Activated T-cell treated with anti-CD3 and anti-CD28 coated beads, Interleukin-2, amount 50 U/mL, for 4 hours (primary cell): ENCODE results near the gene MFN2. TPM values are rescaled to one million over a fixed set of nuclear protein-coding genes. Genes with fewer than 3 reads are reported as not detected.
"Not testable (repeated sequence)": the region's sequence is repeated elsewhere in the genome, so short reads cannot be mapped to it uniquely, and the experiment has no call there.

Experiments used
- ATAC-seq, 2 donors: fragments of 200-7000 bp; cut with Tn5 transposase; one replicate each; pipeline ENCODE4 v1.10.0; 2021
- DNase-seq: peaks from one replicate; pipeline ENCODE4 v3.0.0-alpha.2; 2020
- H3K27me3 Mint-ChIP-seq: one replicate; pipeline ENCODE4 v1.8.0; 2021; ENCODE audit warnings: low read depth, mixed read lengths
- H3K36me3 Mint-ChIP-seq: one replicate; pipeline ENCODE4 v1.8.0; 2022; ENCODE audit warnings: mixed read lengths; ENCODE audit not compliant: insufficient read depth
- H3K4me1 Mint-ChIP-seq: one replicate; pipeline ENCODE4 v1.8.0; 2021; ENCODE audit warnings: low read depth, mixed read lengths
- H3K4me3 Mint-ChIP-seq: one replicate; pipeline ENCODE4 v1.8.0; 2021; ENCODE audit warnings: mild to moderate bottlenecking, moderate library complexity, mixed read lengths
- H3K9me3 Mint-ChIP-seq: one replicate; pipeline ENCODE4 v1.8.0; 2021; ENCODE audit warnings: mixed read lengths
- total RNA-seq, 3 donors: library from RNA; stranded (reverse); gene quantifications; one replicate each; pipeline ENCODE4 v1.2.1, GENCODE V29; 2021

The MFN2 gene
- total RNA-seq, 3 donors from 2014 or later = 96.2 to 105 (median 96.7) TPM

DNA sequence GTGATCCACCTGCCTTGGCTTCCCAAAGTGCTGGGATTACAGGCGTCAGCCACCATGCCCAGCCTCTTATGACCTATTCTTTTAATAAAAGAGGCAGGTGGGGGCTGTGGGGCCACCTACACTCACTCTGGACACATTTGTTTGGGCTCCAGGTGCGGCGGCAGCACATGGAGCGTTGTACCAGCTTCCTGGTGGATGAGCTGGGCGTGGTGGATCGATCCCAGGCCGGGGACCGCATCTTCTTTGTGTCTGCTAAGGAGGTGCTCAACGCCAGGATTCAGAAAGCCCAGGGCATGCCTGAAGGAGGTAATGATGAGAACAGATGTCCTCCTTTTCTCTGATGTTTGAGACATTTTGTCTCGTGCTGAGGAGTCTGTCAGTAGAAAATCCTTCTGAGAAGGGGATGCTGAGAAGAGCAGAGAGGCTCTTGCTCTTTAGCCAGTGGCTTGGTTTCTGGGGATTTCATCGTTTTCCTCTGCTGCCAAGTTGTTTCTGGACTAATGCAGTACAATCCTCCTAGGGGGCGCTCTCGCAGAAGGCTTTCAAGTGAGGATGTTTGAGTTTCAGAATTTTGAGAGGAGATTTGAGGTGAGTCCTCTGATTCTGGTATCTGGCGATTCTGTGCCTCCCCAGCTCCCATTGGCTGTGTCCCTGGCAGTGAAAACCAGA, 21.1 kb downstream of the MFN2 start:
- Mint-ChIP-seq H3K9me3 (no peaks in the 10 kb centered on the region), H3K4me1 (no peaks in the 10 kb centered on the region), H3K4me3 (no peak overlapping the region), H3K27me3 (no peaks in the 10 kb centered on the region), H3K36me3 (peaks cover 44% of the 10 kb centered on the region)
- ATAC-seq = peak in 1 of 2 donors; percentile 43
- DNase-seq = peak; percentile 27

DNA sequence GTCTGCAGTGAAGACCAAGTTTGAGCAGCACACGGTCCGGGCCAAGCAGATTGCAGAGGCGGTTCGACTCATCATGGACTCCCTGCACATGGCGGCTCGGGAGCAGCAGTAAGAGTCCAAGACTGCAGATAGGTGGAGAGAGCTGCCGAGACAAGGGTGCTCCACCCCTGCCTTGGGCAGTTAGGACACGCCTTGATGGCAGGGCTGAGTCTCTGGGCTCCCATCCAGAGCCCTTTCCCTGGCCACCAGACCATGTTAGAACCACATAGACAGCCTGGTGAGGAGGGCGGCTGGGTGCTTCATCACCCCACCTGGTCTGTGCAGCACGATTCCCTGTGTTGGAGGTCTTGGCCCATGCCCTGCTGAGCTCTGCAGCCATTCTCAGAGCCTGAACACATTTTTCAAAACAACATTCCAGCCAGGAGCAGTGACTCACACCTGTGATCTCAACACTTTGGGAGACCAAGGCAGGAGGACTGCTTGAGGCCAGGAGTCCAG, 21.8 kb downstream of the MFN2 start:
- Mint-ChIP-seq H3K36me3 (peaks cover 40% of the 10 kb centered on the region), H3K4me3 (no peak overlapping the region), H3K27me3 (no peaks in the 10 kb centered on the region), H3K9me3 (no peaks in the 10 kb centered on the region), H3K4me1 (no peaks in the 10 kb centered on the region)
- ATAC-seq (peak in 1 of 2 donors; percentile 9), DNase-seq (no peak)

DNA sequence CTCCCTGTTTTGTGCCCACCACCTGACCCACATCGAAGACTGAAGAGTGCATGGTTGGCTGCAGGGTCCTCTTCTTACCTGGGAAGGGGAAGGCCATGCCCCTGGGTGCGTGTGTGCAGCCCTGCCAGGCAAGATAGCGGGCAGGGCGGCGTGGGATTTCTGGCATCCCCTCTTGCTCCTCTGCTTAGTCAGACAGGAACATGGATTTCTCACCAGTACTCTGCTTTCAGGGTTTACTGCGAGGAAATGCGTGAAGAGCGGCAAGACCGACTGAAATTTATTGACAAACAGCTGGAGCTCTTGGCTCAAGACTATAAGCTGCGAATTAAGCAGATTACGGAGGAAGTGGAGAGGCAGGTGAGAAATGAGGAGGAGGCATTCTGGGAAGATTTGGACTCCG, 23.5 kb downstream of the MFN2 start:
- H3K27me3 Mint-ChIP-seq = no peaks in the 10 kb centered on the region
- H3K9me3 Mint-ChIP-seq = no peaks in the 10 kb centered on the region
- H3K4me3 Mint-ChIP-seq = no peak overlapping the region
- no peak for ATAC-seq
- DNase-seq = no peak
- H3K4me1 Mint-ChIP-seq = no peaks in the 10 kb centered on the region
- peaks cover 40% of the 10 kb centered on the region for H3K36me3 Mint-ChIP-seq

DNA sequence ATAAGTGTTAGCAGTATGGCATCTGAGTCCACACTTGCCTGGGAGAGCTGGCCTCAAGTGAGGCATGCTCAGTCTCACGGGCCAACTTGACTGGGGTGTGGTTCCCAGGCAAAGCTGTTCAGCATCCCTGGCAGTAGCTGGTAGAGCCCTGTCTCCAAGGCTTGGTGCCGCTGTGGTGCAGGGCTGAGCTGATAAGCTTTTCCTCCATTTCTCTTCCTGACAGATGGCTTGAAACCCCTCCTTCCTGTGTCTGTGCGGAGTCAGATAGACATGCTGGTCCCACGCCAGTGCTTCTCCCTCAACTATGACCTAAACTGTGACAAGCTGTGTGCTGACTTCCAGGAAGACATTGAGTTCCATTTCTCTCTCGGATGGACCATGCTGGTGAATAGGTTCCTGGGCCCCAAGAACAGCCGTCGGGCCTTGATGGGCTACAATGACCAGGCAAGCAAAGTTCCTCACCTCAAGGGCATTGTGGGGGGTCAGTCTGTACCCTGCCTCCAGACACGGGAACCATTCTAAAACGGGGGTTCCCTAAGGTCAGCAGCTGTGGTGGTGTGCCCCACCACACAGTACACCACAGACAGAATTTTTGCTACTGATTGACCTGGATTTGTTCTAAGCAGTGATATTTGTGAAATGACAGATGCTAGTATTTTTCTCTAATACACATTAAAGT, 25.4 kb downstream of the MFN2 start:
- H3K4me1 Mint-ChIP-seq = no peaks in the 10 kb centered on the region
- no peaks in the 10 kb centered on the region for H3K27me3 Mint-ChIP-seq
- DNase-seq = no peak
- H3K9me3 Mint-ChIP-seq = no peaks in the 10 kb centered on the region
- peaks cover 40% of the 10 kb centered on the region for H3K36me3 Mint-ChIP-seq
- H3K4me3 Mint-ChIP-seq = no peak overlapping the region
- no peak for ATAC-seq

DNA sequence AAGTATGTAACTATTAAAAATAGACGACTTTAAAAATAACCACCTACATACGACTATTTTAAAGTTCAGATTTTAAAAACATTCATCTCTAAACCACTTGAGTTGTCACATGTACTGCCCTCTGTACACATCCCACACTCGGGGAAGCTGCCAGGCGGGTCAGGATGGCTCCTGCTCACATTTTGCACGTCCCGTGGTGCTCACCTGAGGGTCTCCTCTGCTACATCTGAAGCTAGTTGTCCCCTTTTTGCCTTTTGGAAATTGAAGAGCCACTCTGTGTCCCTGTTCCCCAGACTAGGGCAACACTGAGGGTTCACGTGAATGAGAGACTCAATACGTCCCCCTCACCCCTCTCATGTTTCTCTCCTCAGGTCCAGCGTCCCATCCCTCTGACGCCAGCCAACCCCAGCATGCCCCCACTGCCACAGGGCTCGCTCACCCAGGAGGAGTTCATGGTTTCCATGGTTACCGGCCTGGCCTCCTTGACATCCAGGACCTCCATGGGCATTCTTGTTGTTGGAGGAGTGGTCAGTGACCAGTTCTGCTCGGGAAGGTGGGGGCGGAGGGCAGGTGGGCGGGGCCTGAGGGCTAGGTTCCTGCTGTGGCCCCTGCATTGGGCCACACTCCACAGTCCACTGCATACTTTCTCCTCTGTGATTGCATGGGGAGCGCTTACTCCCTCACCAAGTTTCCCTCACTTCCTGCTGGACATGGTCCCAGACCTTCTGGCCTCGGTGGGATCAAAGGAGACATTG, 26.1 kb downstream of the MFN2 start:
- DNase-seq (no peak), ATAC-seq (no peak)
- Mint-ChIP-seq H3K27me3 (no peaks in the 10 kb centered on the region), H3K9me3 (no peaks in the 10 kb centered on the region), H3K4me3 (no peak overlapping the region), H3K4me1 (no peaks in the 10 kb centered on the region), H3K36me3 (peaks cover 43% of the 10 kb centered on the region)

DNA sequence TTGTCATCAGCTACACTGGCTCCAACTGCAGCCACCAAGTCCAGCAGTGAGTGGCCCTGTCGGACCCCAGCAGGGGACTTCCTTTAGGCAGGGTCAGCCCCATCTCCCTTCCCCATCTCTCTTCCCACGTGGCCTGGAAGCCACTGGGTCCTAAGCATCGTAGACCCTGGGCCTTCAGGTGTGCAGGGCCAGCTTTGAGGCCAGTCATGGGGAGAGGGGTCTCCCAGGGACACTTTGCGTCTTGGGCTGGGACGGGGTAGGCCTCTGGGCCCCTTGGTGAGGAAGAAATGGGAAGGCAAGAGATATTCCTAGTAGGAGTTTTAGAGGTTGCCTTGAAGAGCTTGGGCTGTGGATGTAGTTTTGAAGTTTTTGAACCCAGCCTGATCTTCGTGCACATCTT, 27.0 kb downstream of the MFN2 start:
- DNase-seq (no peak), ATAC-seq (no peak)
- Mint-ChIP-seq H3K27me3 (no peaks in the 10 kb centered on the region), H3K36me3 (peaks cover 41% of the 10 kb centered on the region), H3K4me3 (no peak overlapping the region), H3K9me3 (no peaks in the 10 kb centered on the region), H3K4me1 (no peaks in the 10 kb centered on the region)

DNA sequence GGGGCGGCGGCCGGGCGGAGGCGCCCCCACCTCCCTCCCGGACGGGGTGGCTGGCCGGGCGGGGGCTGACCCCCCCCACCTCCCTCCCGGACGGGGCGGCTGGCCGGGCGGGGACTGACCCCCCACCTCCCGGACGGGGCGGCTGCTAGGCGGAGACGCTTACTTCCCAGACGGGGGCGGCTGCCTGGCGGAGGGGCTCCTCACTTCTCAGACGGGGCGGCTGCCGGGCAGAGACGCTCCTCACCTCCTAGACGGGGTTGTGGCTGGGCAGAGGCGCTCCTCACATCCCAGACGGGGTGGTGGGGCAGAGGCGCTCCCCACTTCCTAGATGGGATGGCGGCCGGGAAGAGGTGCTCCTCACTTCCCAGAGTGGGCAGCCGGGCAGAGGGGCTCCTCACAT, 28.1 kb downstream of the MFN2 start:
- not testable (repeated sequence) for H3K27me3 Mint-ChIP-seq, H3K9me3 Mint-ChIP-seq, ATAC-seq, H3K4me3 Mint-ChIP-seq, H3K4me1 Mint-ChIP-seq, DNase-seq
- H3K36me3 Mint-ChIP-seq = peaks cover 38% of the 10 kb centered on the region

DNA sequence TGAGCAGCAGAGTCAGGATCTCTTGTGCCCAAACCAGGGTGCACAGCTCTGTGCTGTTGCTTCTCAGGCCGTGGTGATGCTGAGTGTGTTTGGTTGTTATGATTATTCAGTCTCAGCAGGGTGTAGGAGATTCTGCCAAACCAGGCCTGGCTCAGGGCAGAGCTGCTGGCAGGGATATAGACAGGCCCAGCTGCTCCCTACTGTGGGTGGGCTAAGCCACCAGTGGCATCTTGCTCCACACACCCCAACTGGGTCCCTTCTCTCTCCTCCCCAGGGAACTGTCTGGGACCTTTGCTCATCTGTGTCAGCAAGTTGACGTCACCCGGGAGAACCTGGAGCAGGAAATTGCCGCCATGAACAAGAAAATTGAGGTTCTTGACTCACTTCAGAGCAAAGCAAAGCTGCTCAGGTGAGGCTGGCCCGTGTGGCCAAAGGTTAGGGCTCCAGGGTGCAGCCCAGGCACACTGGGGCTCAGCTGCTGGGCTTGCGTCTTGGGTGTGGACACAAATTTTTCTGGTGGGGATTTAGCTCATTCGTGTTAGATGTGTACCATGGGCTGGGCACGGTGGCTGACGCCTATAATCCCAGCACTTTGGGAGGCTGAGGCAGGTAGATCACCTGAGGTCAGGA, 29.2 kb downstream of the MFN2 start:
- H3K36me3 Mint-ChIP-seq = peaks cover 32% of the 10 kb centered on the region
- no peaks in the 10 kb centered on the region for H3K27me3 Mint-ChIP-seq
- H3K4me3 Mint-ChIP-seq = no peak overlapping the region
- ATAC-seq (no peak), DNase-seq (no peak)
- no peaks in the 10 kb centered on the region for H3K9me3 Mint-ChIP-seq
- H3K4me1 Mint-ChIP-seq = peaks cover 6% of the 10 kb centered on the region

DNA sequence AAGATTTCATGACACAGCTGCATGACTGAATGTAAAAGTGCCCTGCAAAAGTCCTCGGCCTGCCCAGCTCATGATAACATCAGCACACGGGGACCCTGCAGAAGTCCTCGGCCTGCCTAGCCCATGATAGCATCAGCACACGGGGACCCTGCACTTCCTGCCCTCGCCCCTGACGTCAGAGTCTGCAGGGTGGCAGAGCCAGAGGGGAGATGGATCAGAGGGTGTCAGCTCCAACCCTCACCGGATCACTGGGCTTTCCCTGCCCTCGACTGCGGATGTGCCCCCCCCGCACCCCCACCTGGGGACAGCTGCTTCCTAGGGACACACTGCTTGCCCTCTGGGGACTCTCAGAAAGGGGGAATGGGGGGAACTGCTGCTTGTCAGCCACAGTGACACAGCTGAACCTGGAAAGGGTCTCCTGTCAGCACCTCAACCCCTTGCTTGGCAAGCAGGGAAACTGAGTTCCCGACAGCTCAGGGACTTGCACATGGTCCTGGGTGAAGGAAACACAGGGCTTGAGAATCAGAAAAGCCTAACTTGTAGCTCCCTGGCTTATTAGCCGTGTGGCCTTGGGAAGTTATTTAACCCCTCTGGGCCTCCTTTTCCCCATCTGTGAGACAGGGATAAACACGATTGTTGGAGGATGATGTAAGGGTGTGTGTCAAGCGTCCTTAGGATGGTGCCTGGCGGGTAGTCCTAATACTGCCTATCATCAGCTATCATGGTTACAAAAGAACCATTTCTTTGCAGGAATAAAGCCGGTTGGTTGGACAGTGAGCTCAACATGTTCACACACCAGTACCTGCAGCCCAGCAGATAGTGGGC, 30.7 kb downstream of the MFN2 start:
- Mint-ChIP-seq H3K4me1 (peaks cover 10% of the 10 kb centered on the region), H3K9me3 (no peaks in the 10 kb centered on the region), H3K27me3 (no peaks in the 10 kb centered on the region), H3K4me3 (no peak overlapping the region), H3K36me3 (peaks cover 24% of the 10 kb centered on the region)
- peak in 1 of 2 donors; percentile 4 for ATAC-seq
- no peak for DNase-seq

DNA sequence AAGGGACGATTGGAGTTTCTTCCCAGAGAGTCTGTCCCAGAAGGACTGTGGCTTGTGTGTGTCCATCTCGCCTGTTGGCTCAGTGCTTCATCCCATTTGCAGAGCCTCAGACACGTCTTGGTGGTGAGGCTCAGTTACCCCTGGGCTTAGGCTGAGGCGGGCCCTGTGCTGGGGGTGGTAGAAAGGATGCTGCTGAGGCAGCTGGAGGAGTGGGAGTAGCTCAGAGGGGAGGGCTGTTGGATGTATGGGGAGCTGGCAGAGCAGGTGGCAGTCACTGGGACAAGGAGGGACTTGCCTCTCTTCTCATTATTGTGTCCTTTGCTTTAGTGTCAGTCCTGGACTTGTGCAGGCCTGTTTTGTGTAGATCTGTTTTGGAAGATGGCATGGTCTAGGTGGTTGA, 31.8 kb downstream of the MFN2 start:
- Mint-ChIP-seq H3K9me3 (no peaks in the 10 kb centered on the region), H3K4me1 (peaks cover 10% of the 10 kb centered on the region), H3K4me3 (no peak overlapping the region), H3K36me3 (peaks cover 24% of the 10 kb centered on the region), H3K27me3 (no peaks in the 10 kb centered on the region)
- DNase-seq = no peak
- no peak for ATAC-seq

DNA sequence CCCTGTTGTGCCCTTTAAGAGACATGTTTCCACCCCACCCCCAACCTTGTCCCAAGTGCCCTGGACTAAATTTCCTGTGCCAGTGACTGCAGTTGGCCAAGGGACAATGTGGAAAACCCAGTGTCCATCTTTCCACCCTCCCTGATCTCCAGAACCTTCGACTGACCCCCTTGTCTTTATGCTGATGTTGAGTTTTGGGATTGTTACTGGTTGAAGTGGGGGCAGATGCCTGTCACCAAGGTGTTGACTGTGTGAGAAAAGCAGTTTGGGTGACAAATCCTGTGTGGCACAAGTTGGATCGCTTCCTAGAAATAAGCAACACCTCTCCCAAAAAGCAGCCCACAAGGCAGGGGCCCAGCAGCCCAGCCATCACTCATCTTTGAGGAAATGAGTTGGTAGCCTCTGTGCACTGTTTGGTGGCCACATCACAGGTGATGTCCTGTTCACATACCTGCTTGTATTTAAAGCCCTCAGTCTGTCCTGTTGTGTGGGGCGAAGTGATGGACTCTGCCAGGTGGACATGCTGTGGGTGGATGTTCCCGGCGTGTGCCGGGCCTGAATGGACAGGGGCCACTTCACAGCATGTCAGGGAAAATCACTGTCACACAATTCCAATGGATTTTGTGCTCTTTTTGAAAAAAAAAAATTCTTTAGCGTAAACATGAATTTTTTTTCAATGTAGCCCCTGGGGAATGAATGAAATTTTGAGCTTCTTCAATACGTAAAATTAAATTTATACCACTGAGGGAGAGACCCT, 32.5 kb downstream of the MFN2 start:
- peaks cover 10% of the 10 kb centered on the region for H3K4me1 Mint-ChIP-seq
- H3K4me3 Mint-ChIP-seq = no peak overlapping the region
- H3K9me3 Mint-ChIP-seq = no peaks in the 10 kb centered on the region
- H3K27me3 Mint-ChIP-seq = no peaks in the 10 kb centered on the region
- H3K36me3 Mint-ChIP-seq = peaks cover 20% of the 10 kb centered on the region
- no peak for DNase-seq
- peak in 1 of 2 donors; percentile 15 for ATAC-seq

DNA sequence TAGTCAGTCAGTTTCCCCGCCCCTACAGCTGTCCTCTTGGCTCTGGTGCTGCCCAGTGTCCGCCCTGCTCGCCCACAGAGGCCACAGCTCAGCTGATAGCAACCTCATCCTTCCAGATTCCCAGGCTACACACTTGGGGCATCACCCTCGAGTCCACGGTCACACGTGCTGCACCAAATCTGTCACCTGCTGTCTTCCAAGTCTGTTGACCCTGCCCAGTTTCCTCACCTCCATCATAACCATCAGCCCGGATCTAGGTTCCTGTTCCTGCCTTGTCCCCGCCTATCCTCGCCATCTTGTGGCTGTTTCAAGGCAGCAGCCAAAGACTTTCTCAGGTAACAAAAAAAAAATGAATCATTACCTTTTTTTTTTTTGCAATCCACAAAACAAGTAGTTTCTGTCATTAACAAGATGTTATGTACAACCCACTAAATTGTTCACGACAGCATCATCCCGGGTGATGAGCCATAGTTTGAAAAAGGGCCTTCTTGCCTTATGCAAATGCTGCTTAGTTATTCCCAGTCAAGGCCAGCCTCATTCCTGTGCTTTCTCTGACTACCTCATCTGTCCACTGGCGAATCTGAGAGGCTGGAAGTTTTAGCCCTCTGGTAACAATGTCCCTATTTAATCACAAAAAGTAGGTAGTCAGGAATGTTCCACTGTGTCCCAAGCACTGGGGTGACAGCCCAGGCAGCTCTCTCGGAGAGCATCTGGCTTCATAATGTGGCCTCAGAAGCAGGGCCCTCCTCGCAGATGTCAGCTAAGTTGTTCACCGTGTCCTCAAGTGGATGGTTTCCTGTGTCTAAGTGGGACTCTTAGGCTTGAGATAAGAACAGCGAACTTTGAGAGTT, 34.1 kb downstream of the MFN2 start:
- H3K36me3 Mint-ChIP-seq = peaks cover 13% of the 10 kb centered on the region
- no peak for ATAC-seq
- H3K4me1 Mint-ChIP-seq = peaks cover 10% of the 10 kb centered on the region
- no peaks in the 10 kb centered on the region for H3K27me3 Mint-ChIP-seq
- no peaks in the 10 kb centered on the region for H3K9me3 Mint-ChIP-seq
- no peak for DNase-seq
- H3K4me3 Mint-ChIP-seq = no peak overlapping the region
